ENCODE results near the gene IGFBP4.

The IGFBP4 gene

DNA sequence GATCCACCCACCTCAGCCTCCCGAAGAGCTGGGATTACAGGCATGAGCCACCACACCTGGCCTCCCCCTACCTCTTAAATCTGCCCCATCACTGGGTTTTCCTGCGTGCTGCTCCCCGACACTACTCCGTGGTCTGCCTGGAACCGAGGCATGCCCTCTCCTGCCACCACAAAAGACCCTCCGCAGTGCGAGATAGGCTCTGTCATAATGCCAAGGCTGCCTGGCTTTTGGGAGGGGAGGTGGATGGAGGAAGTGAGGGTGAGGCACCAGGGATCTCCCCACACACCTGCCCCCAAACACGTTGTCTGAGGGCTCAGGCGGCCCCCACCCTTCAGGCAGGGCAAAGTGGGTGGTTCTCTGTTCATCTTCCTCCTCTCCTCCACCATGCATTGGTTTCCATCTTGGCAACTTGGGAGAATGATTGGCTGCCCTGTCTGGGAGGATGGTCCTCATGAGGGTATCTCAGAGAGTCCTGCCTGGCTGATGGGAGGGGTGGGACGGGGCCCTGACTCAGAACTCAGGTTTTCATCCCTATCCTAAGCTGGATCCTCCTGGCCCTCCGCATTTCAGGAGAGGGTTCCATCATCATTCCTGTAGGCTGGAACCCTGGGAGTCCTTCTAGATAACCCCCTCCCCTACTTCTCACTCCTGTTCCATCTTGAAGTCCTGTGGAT, 23.2 kb downstream of the IGFBP4 start:
- no peak for TF ChIP-seq CTCF (IDR thresholded peaks at IDR 0.05; ENCODE audit: borderline replicate concordance, insufficient read depth, low read depth, low read length)
- H3K4me3 ChIP-seq (ENCODE audit: low read depth, low read length), result no peak overlapping the region

DNA sequence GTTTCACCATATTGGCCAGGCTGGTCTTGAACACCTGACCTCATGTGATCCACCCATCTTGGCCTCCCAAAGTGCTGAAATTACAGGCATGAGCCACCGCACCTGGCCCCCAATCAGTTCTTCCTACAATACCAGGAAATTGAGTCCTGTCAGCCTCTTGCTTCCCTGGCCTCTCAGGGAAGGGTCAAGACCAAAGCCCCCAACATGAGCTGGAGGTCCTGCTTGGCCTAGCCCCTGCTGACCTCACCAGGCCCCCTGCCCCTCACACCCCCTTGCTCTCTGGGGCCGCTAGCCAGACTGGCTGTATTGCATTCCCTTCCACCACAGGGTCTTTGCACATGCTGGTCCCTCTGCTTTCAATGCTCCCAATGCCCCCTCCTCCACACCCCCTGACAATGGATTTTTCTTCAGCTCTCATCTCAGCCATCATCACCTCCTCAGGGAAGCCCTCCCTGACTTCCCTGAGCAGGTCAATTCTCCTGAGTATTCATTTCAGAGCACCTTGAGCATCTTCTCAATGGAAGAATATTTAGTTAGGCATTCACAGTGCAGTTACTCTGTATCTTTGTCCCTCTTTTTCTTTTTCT, 24.1 kb downstream of the IGFBP4 start:
- H3K4me3 ChIP-seq (ENCODE audit: low read depth, low read length), result no peak overlapping the region
- TF ChIP-seq CTCF (IDR thresholded peaks at IDR 0.05; ENCODE audit: borderline replicate concordance, insufficient read depth, low read depth, low read length), result no peak

DNA sequence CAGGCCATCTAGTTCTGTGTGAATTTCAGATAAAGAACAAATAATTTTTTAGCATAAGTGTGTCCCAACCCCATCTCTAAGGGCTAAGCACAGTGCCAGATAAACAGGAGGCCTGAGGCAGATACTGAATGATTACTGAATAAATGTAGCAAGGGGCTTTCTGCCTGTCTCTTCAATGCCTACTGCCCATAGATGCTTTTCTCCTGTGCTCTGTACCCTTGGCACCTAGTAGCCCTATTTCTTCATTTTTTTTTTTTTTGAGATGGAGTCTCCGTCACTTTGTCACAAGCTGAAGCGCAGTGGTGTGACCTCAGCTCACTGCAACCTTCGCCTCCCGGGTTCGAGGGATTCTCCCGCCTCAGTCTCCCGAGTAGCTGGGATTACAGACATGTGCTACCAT, 25.3 kb downstream of the IGFBP4 start:
- TF ChIP-seq CTCF (IDR thresholded peaks at IDR 0.05; ENCODE audit: borderline replicate concordance, insufficient read depth, low read depth, low read length), result no peak
- H3K4me3 ChIP-seq (ENCODE audit: low read depth, low read length), result no peak overlapping the region

DNA sequence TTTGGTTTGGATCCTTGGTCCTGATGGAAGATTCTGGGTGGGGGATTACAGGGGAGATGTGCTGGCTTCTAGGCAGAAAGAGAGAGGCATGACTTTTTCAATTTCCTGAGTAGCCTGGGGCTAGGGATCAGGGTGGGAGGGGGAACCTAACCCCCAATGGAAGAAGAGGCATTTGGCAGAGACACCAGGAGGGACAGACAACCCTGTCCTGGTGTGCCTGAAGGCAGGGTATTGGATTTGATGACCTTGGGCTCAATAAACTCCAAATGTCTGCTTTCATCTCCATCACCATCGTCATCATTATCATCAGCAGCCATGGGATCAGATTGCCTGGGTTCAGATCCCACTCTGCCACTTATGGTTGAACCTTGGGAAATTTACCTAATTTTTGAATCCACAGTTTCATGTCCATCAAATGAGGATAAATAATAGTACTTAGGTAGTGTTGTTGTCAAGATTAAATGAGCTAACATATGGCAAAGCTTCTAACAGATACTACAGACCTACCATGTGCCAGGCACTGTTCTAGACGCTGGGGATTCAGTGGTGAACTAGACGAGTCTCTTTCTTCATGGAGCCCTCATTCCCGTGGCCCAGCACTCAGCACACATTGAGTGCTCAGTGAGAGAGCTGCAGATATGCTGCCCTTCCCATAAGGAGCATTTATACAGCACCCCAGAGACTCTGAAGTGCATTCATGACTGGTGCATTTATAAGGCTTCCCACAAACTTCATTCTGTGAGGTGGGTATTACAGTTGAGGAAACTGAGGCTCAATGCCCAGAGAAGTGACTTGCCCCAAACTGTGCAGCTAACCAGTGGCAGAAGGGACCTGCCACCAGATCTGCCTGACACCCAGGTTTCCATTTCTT, 26.8 kb downstream of the IGFBP4 start:
- TF ChIP-seq CTCF (IDR thresholded peaks at IDR 0.05; ENCODE audit: borderline replicate concordance, insufficient read depth, low read depth, low read length), result no peak
- H3K4me3 ChIP-seq (ENCODE audit: low read depth, low read length), result no peak overlapping the region

DNA sequence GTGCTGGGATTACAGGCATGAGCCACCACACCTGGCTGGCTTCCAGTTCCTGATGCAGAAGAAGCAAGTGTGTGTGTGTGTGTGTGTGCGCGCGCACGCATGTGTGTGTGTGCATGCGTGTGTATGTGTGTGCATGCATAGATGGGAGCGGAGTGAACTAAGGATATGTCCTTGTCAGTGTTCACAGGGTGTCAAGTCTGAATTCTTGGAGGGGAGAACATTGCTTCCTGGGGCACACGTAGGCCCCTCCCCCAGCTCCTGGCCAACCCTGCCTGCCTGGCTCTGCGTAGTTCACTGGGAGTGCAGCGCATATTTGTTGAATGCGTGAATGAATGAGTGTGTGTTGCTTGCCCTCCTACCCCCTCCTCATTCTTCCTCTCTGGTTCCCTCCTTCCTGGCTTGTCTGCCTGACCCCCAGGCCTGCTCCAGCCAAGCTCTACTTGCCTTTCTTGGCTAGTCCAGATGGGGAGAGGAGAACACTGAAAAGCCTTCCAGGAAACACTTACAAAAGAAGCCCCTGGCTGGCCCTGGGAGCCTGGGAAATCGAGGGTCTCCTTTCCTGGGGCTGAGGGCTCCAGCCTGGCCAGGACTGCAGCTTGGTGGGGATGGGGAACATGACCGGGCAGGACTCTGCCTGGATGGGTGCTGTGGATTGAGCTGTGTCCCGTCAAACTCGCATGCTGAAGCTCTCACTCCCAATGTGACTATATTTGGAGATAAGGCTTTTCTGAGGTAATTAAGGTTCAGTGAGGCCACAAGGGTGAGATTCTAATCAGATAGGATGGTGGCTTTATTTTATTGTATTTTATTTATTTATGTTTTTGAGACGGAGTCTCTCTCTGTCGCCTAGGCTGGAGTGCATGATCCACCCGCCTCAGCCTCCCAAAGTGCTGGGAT, 27.9 kb downstream of the IGFBP4 start:
- no peak overlapping the region for H3K4me3 ChIP-seq (ENCODE audit: low read depth, low read length)
- TF ChIP-seq CTCF (IDR thresholded peaks at IDR 0.05; ENCODE audit: borderline replicate concordance, insufficient read depth, low read depth, low read length), result no peak

DNA sequence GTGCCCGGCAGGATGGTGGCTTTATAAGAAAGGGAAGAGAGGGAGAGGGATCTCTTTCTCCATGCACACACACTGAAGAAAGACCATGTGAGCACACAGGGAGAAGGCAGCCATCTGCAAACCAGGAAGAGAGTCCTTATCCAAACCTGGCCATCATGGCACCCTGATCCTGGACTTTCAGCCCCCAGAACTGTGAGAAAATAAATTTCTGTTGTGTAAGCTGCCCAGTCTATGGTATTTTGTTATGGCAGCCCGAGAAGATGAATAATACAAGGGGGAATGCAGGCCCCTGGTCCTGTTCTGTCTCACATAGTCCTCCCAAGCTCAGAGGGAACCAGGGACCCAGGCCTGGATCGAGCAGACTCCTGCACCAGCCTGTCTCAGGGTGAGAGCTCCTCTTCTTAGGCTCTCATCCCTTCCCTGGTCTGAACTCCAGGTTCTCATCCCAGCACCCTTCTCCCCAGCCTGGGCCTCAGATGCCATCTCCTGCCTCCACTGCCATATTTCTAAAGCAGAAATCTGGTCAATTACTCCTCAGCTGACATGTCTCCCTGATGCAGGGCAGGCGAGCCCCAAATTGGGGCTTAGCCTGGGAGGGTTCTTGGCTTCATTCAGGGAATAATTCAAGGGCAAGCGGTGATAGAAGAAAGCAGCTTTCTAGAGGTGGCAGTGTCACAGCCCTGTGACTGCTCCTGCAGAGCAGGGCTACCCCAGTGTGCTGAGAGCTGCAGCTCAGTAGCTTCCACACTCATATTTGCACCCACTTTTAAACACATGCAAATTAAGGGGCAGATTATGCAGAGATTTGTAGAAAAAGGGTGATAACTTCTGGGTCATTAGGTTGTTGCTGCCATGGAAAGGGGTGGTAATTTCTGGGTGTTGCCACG, 28.8 kb downstream of the IGFBP4 start:
- no peak for TF ChIP-seq CTCF (IDR thresholded peaks at IDR 0.05; ENCODE audit: borderline replicate concordance, insufficient read depth, low read depth, low read length)

More for the DNA sequence above, 28.8 kb downstream of the IGFBP4 start:
- no peak overlapping the region for H3K4me3 ChIP-seq (ENCODE audit: low read depth, low read length)
